Measurements from ENCODE around the gene SLC4A3.

Gene SLC4A3

GRCh38 chr2:219613461-219614070 lies 13.9 kb upstream of the SLC4A3 start:
- no peak for DNase-seq (ENCODE audit: low spot score)

- DNase-seq (ENCODE audit: low spot score): no peak
Observed at GRCh38 chr2:219614076-219614860, 13.2 kb upstream of the SLC4A3 start.

- no peak for DNase-seq (ENCODE audit: low spot score)
Observed at GRCh38 chr2:219615036-219615435, 12.4 kb upstream of the SLC4A3 start.

- no peak for DNase-seq (ENCODE audit: low spot score)
Observed at GRCh38 chr2:219615894-219616293, 11.5 kb upstream of the SLC4A3 start.

- no peak for DNase-seq (ENCODE audit: low spot score)
Observed at GRCh38 chr2:219616550-219616949, 10.9 kb upstream of the SLC4A3 start.

- DNase-seq (ENCODE audit: low spot score): no peak
Observed at GRCh38 chr2:219618733-219619122, 8.7 kb upstream of the SLC4A3 start.

- no peak for DNase-seq (ENCODE audit: low spot score)
Observed at GRCh38 chr2:219619235-219619634, 8.2 kb upstream of the SLC4A3 start.

GRCh38 chr2:219620546-219620945 lies 6.9 kb upstream of the SLC4A3 start:
- DNase-seq (ENCODE audit: low spot score): no peak

GRCh38 chr2:219621935-219622334 lies 5.5 kb upstream of the SLC4A3 start:
- DNase-seq (ENCODE audit: low spot score): no peak

- DNase-seq (ENCODE audit: low spot score): no peak
Observed at GRCh38 chr2:219622472-219622871, 5.0 kb upstream of the SLC4A3 start.

GRCh38 chr2:219624565-219624964 lies 2.9 kb upstream of the SLC4A3 start:
- DNase-seq (ENCODE audit: low spot score): no peak

GRCh38 chr2:219625179-219625578 lies 2.3 kb upstream of the SLC4A3 start:
- no peak for DNase-seq (ENCODE audit: low spot score)

- DNase-seq (ENCODE audit: low spot score): no peak
Observed at GRCh38 chr2:219626540-219626939, 890 bp upstream of the SLC4A3 start.

- no peak for DNase-seq (ENCODE audit: low spot score)
Observed at GRCh38 chr2:219628235-219628985, 980 bp downstream of the SLC4A3 start.

- DNase-seq (ENCODE audit: low spot score): no peak
Observed at GRCh38 chr2:219628986-219629901, 1.8 kb downstream of the SLC4A3 start.

- no peak for DNase-seq (ENCODE audit: low spot score)
Observed at GRCh38 chr2:219629976-219630695, 2.7 kb downstream of the SLC4A3 start.

GRCh38 chr2:219630770-219631405 lies 3.5 kb downstream of the SLC4A3 start:
- no peak for DNase-seq (ENCODE audit: low spot score)

- DNase-seq (ENCODE audit: low spot score): no peak
Observed at GRCh38 chr2:219631406-219631891, 4.0 kb downstream of the SLC4A3 start.

GRCh38 chr2:219631904-219632759 lies 4.7 kb downstream of the SLC4A3 start:
- no peak for DNase-seq (ENCODE audit: low spot score)

- no peak for DNase-seq (ENCODE audit: low spot score)
Observed at GRCh38 chr2:219632760-219633105, 5.3 kb downstream of the SLC4A3 start.

All from CD4-positive, alpha-beta T cell treated with Interleukin-6 at 100 ng/mL for 8 hours (primary cell).